Tibial nerve (tissue), 4 donors: ENCODE measurements around the gene ATG12.

Source experiments
- CTCF ChIP-seq, 5 experiments: fragments of 200-600 bp in 3 of 5; fragments of 450-650 bp in 2 of 5; sonication (generic) in 3 of 5; IDR thresholded peaks; one replicate each; pipeline ENCODE4 v1.5.1; 2016 to 2019; ENCODE audit warnings: antibody characterized with exemption in 5 of 5, mild to moderate bottlenecking in 3 of 5, moderate library complexity in 2 of 5
- EP300 ChIP-seq, 2 donors: sonication (generic); formaldehyde crosslinking; IDR thresholded peaks; one replicate each; pipeline ENCODE4 v1.6.1; 2017; ENCODE audit warnings: antibody characterized with exemption in 2 of 2, mild to moderate bottlenecking in 1 of 2
- POLR2A ChIP-seq, 2 donors: fragments of 450-650 bp; IDR thresholded peaks; one replicate each; pipeline ENCODE4 v1.6.1; 2017; ENCODE audit warnings: antibody characterized with exemption in 2 of 2, mild to moderate bottlenecking in 2 of 2, moderate library complexity in 2 of 2

- TF ChIP-seq EP300 (IDR thresholded peaks at IDR 0.05) = no peak
- TF ChIP-seq CTCF (IDR thresholded peaks at IDR 0.05) = no peak
- TF ChIP-seq POLR2A (IDR thresholded peaks at IDR 0.05) = no peak
Observed at GRCh38 chr5:115811406-115811805, 30.0 kb downstream of the ATG12 start.
